ENCODE measurements around the gene EDRF1. TPM values are rescaled to one million over a fixed set of nuclear protein-coding genes. Genes with fewer than 3 reads are reported as not detected.

Gene EDRF1
- total and polyA plus RNA-seq, 2 of the 8 experiments (the other 6 are each of a cell fraction or from before 2014, with no cell fraction given), result 19.9 to 37.8 TPM

GRCh38 chr10:125770844-125771243 lies 51.3 kb downstream of the EDRF1 start:
- ChIA-PET CTCF (ENCODE audit: partially characterized antibody) (interaction anchor here (1.7 kb wide), 1 partner anchor 11 kb away, joined by 4 read pairs; no protein-coding TSS in a partner anchor), POLR2A (ENCODE audit: partially characterized antibody) (interaction anchor here (2.0 kb wide), 1 partner anchor 13 kb away, joined by 5 read pairs; no protein-coding TSS in a partner anchor)
- H3K4ac ChIP-seq (replicated peaks; ENCODE audit: insufficient read length, low read depth, low read length), result no peak overlapping the region
- H4K20me1 ChIP-seq (replicated peaks in 1 of 2; ENCODE audit: control insufficient read depth in 1 of 2, insufficient read depth in 2 of 2, low read length in 2 of 2), result peaks cover 0 to 4% of the 10 kb centered on the region in 2 experiments
- H3K4me1 ChIP-seq (replicated peaks in 1 of 4; ENCODE audit: control insufficient read depth in 3 of 4, insufficient read depth in 4 of 4, low read length in 3 of 4), result no peaks in the 10 kb centered on the region
- H3K27me3 ChIP-seq (replicated peaks in 1 of 4; ENCODE audit: control insufficient read depth in 3 of 4, extremely low read depth in 1 of 4, insufficient read depth in 3 of 4, low read length in 3 of 4), result no peaks in the 10 kb centered on the region
- no peak overlapping the region for H3K56ac ChIP-seq (replicated peaks; ENCODE audit: insufficient read length, low read depth, low read length)
- H3K18ac ChIP-seq (ENCODE audit: extremely low read depth, low read length), result no peak overlapping the region
- H2BK12ac ChIP-seq (ENCODE audit: low read depth, low read length), result no peak overlapping the region
- H3K14ac ChIP-seq (ENCODE audit: insufficient read length), result no peak overlapping the region
- no peak for FAIRE-seq
- no peaks in the 10 kb centered on the region for H3K79me2 ChIP-seq (ENCODE audit: control insufficient read depth in 1 of 2, insufficient read depth in 2 of 2, low read length in 2 of 2)
- H3K4me3 ChIP-seq (ENCODE audit: extremely low read depth in 1 of 4, insufficient read depth in 2 of 4, low read depth in 3 of 4, low read length in 4 of 4), result no peak overlapping the region
- H4K5ac ChIP-seq (ENCODE audit: insufficient read length, low read depth, low read length), result no peak overlapping the region
- no peaks in the 10 kb centered on the region for H3K23me2 ChIP-seq (ENCODE audit: low read depth, low read length)
- H3K36me3 ChIP-seq (ENCODE audit: control insufficient read depth in 2 of 4, insufficient read depth in 4 of 4, low read length in 3 of 4), result no peaks in the 10 kb centered on the region; a peak in 1 of 8 replicates
- no peaks in the 10 kb centered on the region for H3K9me3 ChIP-seq (ENCODE audit: insufficient read depth in 2 of 2, low read depth in 1 of 2, low read length in 1 of 2)
- H4K8ac ChIP-seq (ENCODE audit: extremely low read depth, insufficient read depth, low read length), result no peak overlapping the region
- H3K9ac ChIP-seq (replicated peaks in 1 of 4; ENCODE audit: extremely low read depth in 1 of 4, low read depth in 3 of 4, low read length in 3 of 4), result no peak overlapping the region
- no peak overlapping the region for H2BK20ac ChIP-seq (ENCODE audit: low read length)
- no peak overlapping the region for H2AK5ac ChIP-seq (ENCODE audit: low read depth, low read length)
- no peak for TF ChIP-seq SP1 (IDR thresholded peaks at IDR 0.05; ENCODE audit: low read depth, low read length)
- no peak for TF ChIP-seq CEBPB (IDR thresholded peaks at IDR 0.05; ENCODE audit: low read depth, low read length)
- no peak for TF ChIP-seq NANOG (IDR thresholded peaks at IDR 0.05; ENCODE audit: insufficient read depth, low read depth, low read length, poor library complexity, severe bottlenecking)
- TF ChIP-seq TBP (IDR thresholded peaks at IDR 0.05; ENCODE audit: low read depth, low read length), result no peak
- no peak for TF ChIP-seq CBX8 (IDR thresholded peaks at IDR 0.05; ENCODE audit: borderline replicate concordance, low read depth, low read length)
- TF ChIP-seq TEAD4 (IDR thresholded peaks at IDR 0.05; ENCODE audit: low read depth, low read length), result no peak
- TF ChIP-seq SIN3A (conservative IDR thresholded peaks at IDR 0.05 in 1 of 2, IDR thresholded peaks at IDR 0.05 in 1 of 2; ENCODE audit: low read depth in 1 of 2, low read length in 2 of 2), result no peak
- no peak for TF ChIP-seq SUZ12 (IDR thresholded peaks at IDR 0.05; ENCODE audit: low read length)
- no peak for TF ChIP-seq TCF12 (IDR thresholded peaks at IDR 0.05; ENCODE audit: low read depth, low read length)
- no peak overlapping the region for H2AFZ ChIP-seq (ENCODE audit: low read length)
- H2BK5ac ChIP-seq (ENCODE audit: low read depth, low read length), result no peak overlapping the region
- no peak overlapping the region for H4K91ac ChIP-seq (replicated peaks; ENCODE audit: insufficient read length, low read length)
- WGBS, 2 experiments (ENCODE audit: extremely low coverage in 1 of 2, insufficient coverage in 1 of 2, insufficient read length in 1 of 2, insufficient replicate concordance in 2 of 2, low coverage in 1 of 2, low lambda C conversion rate in 2 of 2, missing lambda C conversion rate in 1 of 2), result 90% methylated on average over 5 of the region's 5 CpGs; no CpG with 5 or more reads in 1 of the 2 experiments
- no peak for DNase-seq (ENCODE audit: low read depth in 1 of 2, low spot score in 2 of 2)
- H3K23ac ChIP-seq (ENCODE audit: insufficient read length), result no peak overlapping the region
- H2BK15ac ChIP-seq (ENCODE audit: low read length), result no peak overlapping the region
- no peaks in the 10 kb centered on the region for H3K79me1 ChIP-seq (ENCODE audit: low read depth, low read length)
- H3K27ac ChIP-seq (ENCODE audit: low read depth, low read length), result no peak overlapping the region
- H3K4me2 ChIP-seq (ENCODE audit: insufficient read depth in 1 of 2, low read depth in 2 of 2, low read length in 2 of 2), result no peak overlapping the region
- H2BK120ac ChIP-seq (replicated peaks; ENCODE audit: low read depth, low read length), result no peak overlapping the region
